ENCODE results near the gene ANGPTL8. TPM values are rescaled to one million over a fixed set of nuclear protein-coding genes. Genes with fewer than 3 reads are reported as not detected.

The ANGPTL8 gene
- total and polyA plus RNA-seq, 12 donors: 0.33 to 10.0 (median 0.91) TPM; not detected in 4

- Histone ChIP-seq H3K27me3 (no peaks in the 10 kb centered on the region), H3K4me3 (no peak overlapping the region), H3K9me3 (replicated peaks in 1 of 3) (no peaks in the 10 kb centered on the region), H3K4me1 (replicated peaks in 1 of 2) (peaks cover 30 to 47% of the 10 kb centered on the region in 2 donors), H3K36me3 (replicated peaks in 1 of 2) (peaks cover 0 to 35% of the 10 kb centered on the region in 2 donors), H3K27ac (peak overlapping the region in 2 of 5 donors; percentile 5 to 65)
- 92 to 95% (median 94%) methylated on average over 26 to 68 of the region's 68 CpGs for WGBS, 4 donors
- TF ChIP-seq, protein P1, sequence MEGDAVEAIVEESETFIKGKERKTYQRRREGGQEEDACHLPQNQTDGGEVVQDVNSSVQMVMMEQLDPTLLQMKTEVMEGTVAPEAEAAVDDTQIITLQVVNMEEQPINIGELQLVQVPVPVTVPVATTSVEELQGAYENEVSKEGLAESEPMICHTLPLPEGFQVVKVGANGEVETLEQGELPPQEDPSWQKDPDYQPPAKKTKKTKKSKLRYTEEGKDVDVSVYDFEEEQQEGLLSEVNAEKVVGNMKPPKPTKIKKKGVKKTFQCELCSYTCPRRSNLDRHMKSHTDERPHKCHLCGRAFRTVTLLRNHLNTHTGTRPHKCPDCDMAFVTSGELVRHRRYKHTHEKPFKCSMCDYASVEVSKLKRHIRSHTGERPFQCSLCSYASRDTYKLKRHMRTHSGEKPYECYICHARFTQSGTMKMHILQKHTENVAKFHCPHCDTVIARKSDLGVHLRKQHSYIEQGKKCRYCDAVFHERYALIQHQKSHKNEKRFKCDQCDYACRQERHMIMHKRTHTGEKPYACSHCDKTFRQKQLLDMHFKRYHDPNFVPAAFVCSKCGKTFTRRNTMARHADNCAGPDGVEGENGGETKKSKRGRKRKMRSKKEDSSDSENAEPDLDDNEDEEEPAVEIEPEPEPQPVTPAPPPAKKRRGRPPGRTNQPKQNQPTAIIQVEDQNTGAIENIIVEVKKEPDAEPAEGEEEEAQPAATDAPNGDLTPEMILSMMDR (IDR thresholded peaks at IDR 0.05): no peak
- TF ChIP-seq POLR2A (IDR thresholded peaks at IDR 0.05): no peak
- DNase-seq: no peak
- intact Hi-C loops (cut with DNase I): no loop called here
These were observed 46.2 kb upstream of the ANGPTL8 start for GRCh38 chr19:11192957-11193939.

- Histone ChIP-seq H3K27me3 (no peaks in the 10 kb centered on the region), H3K4me3 (peak overlapping the region in 1 of 4 donors; percentile 43), H3K4me1 (replicated peaks in 1 of 2) (peaks cover 34 to 55% of the 10 kb centered on the region in 2 donors), H3K27ac (peak overlapping the region in 1 of 5 donors; percentile 65), H3K9me3 (replicated peaks in 1 of 3) (no peaks in the 10 kb centered on the region), H3K36me3 (replicated peaks in 1 of 2) (peaks cover 0 to 31% of the 10 kb centered on the region in 2 donors)
- intact Hi-C loops (cut with DNase I): no loop called here
- no peak for TF ChIP-seq POLR2A (IDR thresholded peaks at IDR 0.05)
- TF ChIP-seq, protein P1 (IDR thresholded peaks at IDR 0.05): no peak
- DNase-seq: no peak
- WGBS, 4 donors: 75 to 96% (median 81%) methylated on average over 5 to 8 of the region's 8 CpGs
These were observed 45.2 kb upstream of the ANGPTL8 start for GRCh38 chr19:11194173-11194572.

DNA sequence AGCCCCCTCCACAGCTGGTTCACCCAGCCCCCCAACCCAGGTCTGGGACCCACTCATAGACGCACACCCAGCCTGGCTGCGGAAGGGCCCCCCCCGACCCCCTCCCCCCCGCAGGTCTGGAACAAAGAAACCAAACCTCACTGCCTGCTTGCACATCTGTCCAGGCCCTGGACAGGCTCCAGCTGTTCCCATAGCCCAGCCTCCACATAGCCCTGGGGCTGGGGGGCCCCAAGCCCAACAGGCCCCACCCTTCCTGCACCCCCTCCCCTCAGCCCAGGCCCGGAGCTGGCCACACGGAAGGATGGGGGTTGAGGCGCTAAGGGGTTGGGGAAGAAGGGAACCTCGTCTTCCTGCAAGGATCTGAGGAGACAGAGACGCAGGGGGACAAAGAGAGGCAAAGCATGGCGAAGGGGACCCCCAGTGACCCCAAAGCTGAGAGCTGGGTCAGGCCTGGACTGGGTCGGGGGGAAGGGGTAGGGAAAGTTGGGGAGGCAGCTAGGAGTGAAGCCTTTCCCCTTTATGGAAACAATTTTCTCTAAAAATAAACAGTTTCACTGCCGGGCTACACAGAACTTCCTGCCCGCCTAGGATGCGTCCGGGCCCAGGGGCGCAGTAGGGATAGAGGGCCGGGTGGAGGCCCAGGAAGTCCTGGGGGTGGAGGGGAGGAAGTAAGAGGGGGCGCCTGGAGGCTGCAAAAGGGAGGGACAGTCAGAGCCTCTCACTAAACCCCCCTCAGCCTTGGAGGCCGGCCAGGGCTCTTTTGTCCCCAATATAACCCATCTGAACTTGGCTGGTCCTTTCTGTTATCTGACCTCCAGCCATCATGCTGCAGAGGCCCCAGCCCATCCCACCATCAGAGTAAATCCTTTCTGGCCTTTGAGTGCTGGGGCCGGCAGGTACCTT lies 44.5 kb upstream of the ANGPTL8 start:
- peaks cover 34 to 51% of the 10 kb centered on the region in 2 donors for H3K4me1 ChIP-seq (replicated peaks in 1 of 2)
- no peaks in the 10 kb centered on the region for H3K27me3 ChIP-seq
- H3K36me3 ChIP-seq (replicated peaks in 1 of 2): peaks cover 0 to 31% of the 10 kb centered on the region in 2 donors
- no peak for TF ChIP-seq POLR2A (IDR thresholded peaks at IDR 0.05)
- TF ChIP-seq, protein P1 (IDR thresholded peaks at IDR 0.05): no peak
- peak overlapping the region in 3 of 5 donors; percentile 8 to 65 (median 46) for H3K27ac ChIP-seq
- 25 to 51% (median 40%) methylated on average over 10 to 20 of the region's 20 CpGs for WGBS, 4 donors
- peak in 1 of 7 donors; percentile 31 for DNase-seq
- H3K9me3 ChIP-seq (replicated peaks in 1 of 3): no peaks in the 10 kb centered on the region
- H3K4me3 ChIP-seq: peak overlapping the region in 1 of 4 donors; percentile 43
- intact Hi-C loops (cut with DNase I): no loop called here

Measured in adrenal gland (tissue), 12 donors.